Cardiac ventricle fibroblast (primary cell): ENCODE results near the gene MAPK4. TPM values are rescaled to one million over a fixed set of nuclear protein-coding genes. Genes with fewer than 3 reads are reported as not detected.

Experiments
- total RNA-seq: library from RNA; depleted of rRNA; stranded (reverse); fragments of >200 nt; gene quantifications from 2 replicates; pipeline ENCODE4 v1.2.3, GENCODE V29; 2015

Gene MAPK4
- 0.10 TPM in 1 of 2 replicates, not detected in the other for total RNA-seq

DNA sequence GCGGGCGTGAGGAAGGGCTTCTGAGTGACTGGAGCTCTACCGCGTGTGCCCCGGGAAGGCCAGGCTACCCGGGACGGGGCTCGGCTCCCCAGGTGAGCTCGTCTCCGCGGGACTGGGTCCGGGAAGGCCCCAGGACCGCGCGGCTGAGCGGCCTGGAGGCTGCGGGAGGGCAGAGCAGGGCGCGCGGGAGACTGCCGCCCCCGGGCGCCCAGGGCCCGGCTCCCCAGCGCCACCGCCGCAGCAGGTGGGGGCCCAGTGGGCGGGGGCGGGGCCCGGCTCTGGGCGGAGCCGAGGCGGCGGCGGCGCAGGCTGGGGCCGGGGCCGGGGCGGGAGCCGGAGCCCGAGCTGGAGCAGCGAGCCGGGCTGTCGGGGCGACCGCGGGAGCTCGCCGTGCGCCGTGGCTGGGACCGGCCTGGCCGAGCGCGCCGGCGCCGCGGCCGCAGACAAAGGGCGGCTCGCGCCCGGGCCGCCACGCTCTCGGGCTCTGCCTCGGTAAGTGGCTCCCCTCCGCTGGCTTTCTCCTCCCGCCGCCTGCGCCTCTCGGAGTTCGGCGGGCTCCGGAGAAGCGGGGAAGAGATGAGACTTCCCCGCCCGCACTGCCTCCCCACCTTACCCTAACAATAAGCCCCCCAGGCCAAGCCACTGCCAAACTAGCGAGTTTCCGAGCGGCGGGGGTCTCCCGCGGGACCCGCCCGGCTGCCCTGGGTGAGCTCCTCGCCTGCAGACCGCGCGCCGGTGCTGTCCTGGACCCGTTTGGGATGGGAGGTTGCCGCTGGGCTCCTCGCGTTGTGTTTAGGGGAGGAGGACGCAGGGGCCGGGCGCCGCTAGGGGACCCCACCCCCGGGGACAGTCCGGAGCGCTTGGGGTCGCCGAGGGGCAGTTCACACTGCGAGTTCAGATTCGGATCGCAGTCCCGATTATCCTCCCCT, at the start of gene MAPK4:
Gene MAPK4, plus strand, starts transcription at position 336 of the 929 bp plus-strand sequence. CDS start 103,872 bp downstream, outside the sequence.

Other genes with a start within 250 kb of the MAPK4 start
- 0.62 and 3.4 TPM in 2 replicates for gene SKA1, start 185.0 kb upstream of the MAPK4 start, total RNA-seq